Spleen (tissue), 11 donors: ENCODE measurements around the gene DISC1. TPM values are rescaled to one million over a fixed set of nuclear protein-coding genes. Genes with fewer than 3 reads are reported as not detected.
A peak's percentile ranks its signal among the peaks of the same experiment; 100 is the strongest.
"Not testable (repeated sequence)": the region's sequence is repeated elsewhere in the genome, so short reads cannot be mapped to it uniquely, and the experiment has no call there.

Experiments
- DNase-seq: peaks from one replicate; pipeline ENCODE4 v3.0.0-alpha.2; 2020
- H3K27ac ChIP-seq, 8 donors: fragments of 200-600 bp; sonication (generic) in 7 of 8; 1 replicate in 4 of 8; 2 replicates in 4 of 8; pipeline versions ENCODE4 v1.5.0 to v1.8.0; 2016 to 2021; ENCODE audit warnings: inconsistent platforms in 4 of 8, mild to moderate bottlenecking in 4 of 8, moderate library complexity in 1 of 8
- H3K27me3 ChIP-seq, 7 donors: fragments of 200-600 bp; sonication (generic) in 6 of 7; replicated peaks in 1 of 7; 1 replicate in 4 of 7; 2 replicates in 3 of 7; pipeline versions ENCODE4 v1.5.0 to v1.8.0; 2016 to 2021; ENCODE audit warnings: inconsistent platforms in 3 of 7, mild to moderate bottlenecking in 1 of 7
- H3K36me3 ChIP-seq, 6 donors: fragments of 200-600 bp; sonication (generic) in 5 of 6; 1 replicate in 4 of 6; 2 replicates in 2 of 6; pipeline versions ENCODE4 v1.5.0 to v1.8.0; 2016 to 2021; ENCODE audit warnings: inconsistent platforms in 2 of 6
- H3K4me1 ChIP-seq, 6 donors: fragments of 200-600 bp; sonication (generic) in 5 of 6; 1 replicate in 3 of 6; 2 replicates in 3 of 6; pipeline versions ENCODE4 v1.5.0 to v1.8.0; 2016 to 2021; ENCODE audit warnings: inconsistent platforms in 3 of 6
- H3K4me3 ChIP-seq, 8 donors: fragments of 200-600 bp; sonication (generic) in 7 of 8; 1 replicate in 4 of 8; 2 replicates in 4 of 8; pipeline versions ENCODE4 v1.5.0 to v1.8.0; 2016 to 2021; ENCODE audit warnings: inconsistent platforms in 4 of 8, mild to moderate bottlenecking in 4 of 8, moderate library complexity in 2 of 8
- H3K9me3 ChIP-seq, 8 donors: fragments of 200-600 bp; sonication (generic) in 7 of 8; 1 replicate in 4 of 8; 2 replicates in 4 of 8; pipeline versions ENCODE4 v1.5.0 to v1.8.0; 2016 to 2021; ENCODE audit warnings: inconsistent platforms in 4 of 8
- POLR2A ChIP-seq, 3 donors: fragments of 450-650 bp; IDR thresholded peaks; one replicate each; pipeline ENCODE4 v1.5.1; 2017; ENCODE audit warnings: antibody characterized with exemption in 3 of 3, mild to moderate bottlenecking in 1 of 3
- POLR2AphosphoS5 ChIP-seq, 3 donors: sonication (generic); formaldehyde crosslinking; IDR thresholded peaks; one replicate each; pipeline ENCODE4 v1.5.1; 2017; ENCODE audit warnings: antibody characterized with exemption in 3 of 3
- WGBS, 5 donors: extraction: QIAGEN DNeasy Blood & Tissue Kit in 3 of 5; methylation state at CpG; one replicate each; pipeline versions ENCODE4 v1.1.5 to v1.1.7; 2013 to 2018; 5-methylcytosine and 5-hydroxymethylcytosine counted together
- intact Hi-C: fragments of 100-400 bp; cut with DNase I; formaldehyde crosslinking; loops from one replicate; pipeline ENCODE4 v1.15.0; 2023; ENCODE audit warnings: low total_unique reads
- polyA plus RNA-seq, 3 donors: library from polyadenylated mRNA; stranded (reverse); fragments of 200-250 nt; gene quantifications; one replicate each; pipeline ENCODE4 v1.2.1, GENCODE V29; 2013
- total RNA-seq, 7 donors: library from RNA; depleted of rRNA in 3 of 7; stranded (reverse); fragments of >200 nt in 3 of 7; fragmentation: NEBNext Ultra II Directional in 4 of 7; extraction: Animal tissue kit (Norgen Biotek cat#: 25700) in 4 of 7; gene quantifications; one replicate each; pipeline versions ENCODE4 v1.1.0 to v1.2.1, GENCODE V29; 2016 to 2021
- TF ChIP-seq, protein P1 (sequence below), 11 experiments: fragments of 200-600 bp in 7 of 11; fragments of 450-650 bp in 4 of 11; sonication (generic) in 4 of 11; IDR thresholded peaks in 8 of 11; conservative IDR thresholded peaks in 3 of 11; 1 replicate in 7 of 11; 2 replicates in 4 of 11; pipeline versions ENCODE4 v1.4.0 to v1.8.0; 2016 to 2021; ENCODE audit warnings: antibody characterized with exemption in 11 of 11, inconsistent platforms in 4 of 11, mild to moderate bottlenecking in 1 of 11
- donor health status: healthy with polysubstance abuse.
- donor health status: DM: no; HTN: no; CAD: no; lungs with moderate emphysema.
- donor health status: DM: no; HTN: no; CAD: no.
- donor health status: Bipolar disorder and iron deficiency.
- donor health status: healthy.
- donor health status: DM: no; HTN: no; CAD: no.
- donor health status: DM: yes; HTN: yes; CAD: no.

DISC1 gene
- total and polyA plus RNA-seq, 10 donors: 0.89 to 36.4 (median 24.2) TPM

- H3K4me1 ChIP-seq: peaks cover 0 to 5% (median 0%) of the 10 kb centered on the region in 6 donors
- H3K27ac ChIP-seq: no peak overlapping the region
- intact Hi-C loops: no loop called here
- no peaks in the 10 kb centered on the region for H3K27me3 ChIP-seq
- H3K36me3 ChIP-seq: peaks cover 0 to 9% (median 0%) of the 10 kb centered on the region in 6 donors
- WGBS, 5 donors: 61 to 83% (median 73%) methylated on average over 4 of the region's 4 CpGs
- DNase-seq: no peak
- H3K4me3 ChIP-seq: no peak overlapping the region
- H3K9me3 ChIP-seq: no peaks in the 10 kb centered on the region
- TF ChIP-seq POLR2AphosphoS5 (IDR thresholded peaks at IDR 0.05) (peak in 1 of 3 donors; percentile 23), POLR2A (IDR thresholded peaks at IDR 0.05) (no peak)
- TF ChIP-seq, protein P1, sequence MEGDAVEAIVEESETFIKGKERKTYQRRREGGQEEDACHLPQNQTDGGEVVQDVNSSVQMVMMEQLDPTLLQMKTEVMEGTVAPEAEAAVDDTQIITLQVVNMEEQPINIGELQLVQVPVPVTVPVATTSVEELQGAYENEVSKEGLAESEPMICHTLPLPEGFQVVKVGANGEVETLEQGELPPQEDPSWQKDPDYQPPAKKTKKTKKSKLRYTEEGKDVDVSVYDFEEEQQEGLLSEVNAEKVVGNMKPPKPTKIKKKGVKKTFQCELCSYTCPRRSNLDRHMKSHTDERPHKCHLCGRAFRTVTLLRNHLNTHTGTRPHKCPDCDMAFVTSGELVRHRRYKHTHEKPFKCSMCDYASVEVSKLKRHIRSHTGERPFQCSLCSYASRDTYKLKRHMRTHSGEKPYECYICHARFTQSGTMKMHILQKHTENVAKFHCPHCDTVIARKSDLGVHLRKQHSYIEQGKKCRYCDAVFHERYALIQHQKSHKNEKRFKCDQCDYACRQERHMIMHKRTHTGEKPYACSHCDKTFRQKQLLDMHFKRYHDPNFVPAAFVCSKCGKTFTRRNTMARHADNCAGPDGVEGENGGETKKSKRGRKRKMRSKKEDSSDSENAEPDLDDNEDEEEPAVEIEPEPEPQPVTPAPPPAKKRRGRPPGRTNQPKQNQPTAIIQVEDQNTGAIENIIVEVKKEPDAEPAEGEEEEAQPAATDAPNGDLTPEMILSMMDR (IDR thresholded peaks at IDR 0.05 in 8 of 11, conservative IDR thresholded peaks at IDR 0.05 in 3 of 11): no peak
Observed at GRCh38 chr1:231636157-231636556, 9.6 kb downstream of the DISC1 start.

DNA sequence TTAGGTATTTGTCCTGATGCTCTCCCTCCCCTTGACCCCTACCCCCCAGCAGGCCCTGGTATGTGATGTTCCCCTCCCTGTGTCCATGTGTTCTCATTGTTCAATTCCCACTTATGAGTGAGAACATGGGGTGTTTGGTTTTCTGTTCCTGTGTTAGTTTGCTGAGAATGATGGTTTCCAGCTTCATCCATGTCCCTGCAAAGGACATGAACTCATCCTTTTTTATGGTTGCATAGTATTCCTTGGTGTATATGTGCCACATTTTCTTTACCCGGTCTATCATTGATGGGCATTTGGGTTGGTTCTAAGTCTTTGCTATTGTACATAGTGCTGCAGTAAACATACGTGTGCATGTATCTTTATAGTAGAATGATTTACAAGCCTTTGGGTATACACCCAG is 10.3 kb downstream of the DISC1 start:
- peaks cover 0 to 14% (median 0%) of the 10 kb centered on the region in 6 donors for H3K36me3 ChIP-seq
- H3K27me3 ChIP-seq, H3K4me3 ChIP-seq, DNase-seq, H3K9me3 ChIP-seq, H3K4me1 ChIP-seq, H3K27ac ChIP-seq, intact Hi-C loops: not testable (repeated sequence)
- 95 to 100% (median 98%) methylated on average over 2 of the region's 2 CpGs for WGBS, 5 donors

GRCh38 chr1:231638647-231639046 is 12.1 kb downstream of the DISC1 start:
- TF ChIP-seq, protein P1 (IDR thresholded peaks at IDR 0.05 in 8 of 11, conservative IDR thresholded peaks at IDR 0.05 in 3 of 11): no peak
- TF ChIP-seq POLR2AphosphoS5 (IDR thresholded peaks at IDR 0.05): no peak
- TF ChIP-seq POLR2A (IDR thresholded peaks at IDR 0.05): no peak
- intact Hi-C loops: no loop called here
- no peak overlapping the region for H3K4me3 ChIP-seq
- H3K36me3 ChIP-seq: peaks cover 0 to 18% (median 0%) of the 10 kb centered on the region in 6 donors
- WGBS, 5 donors: 85 to 96% (median 89%) methylated on average over 1 of the region's 1 CpG
- no peaks in the 10 kb centered on the region for H3K27me3 ChIP-seq
- no peaks in the 10 kb centered on the region for H3K9me3 ChIP-seq
- DNase-seq: no peak
- H3K27ac ChIP-seq: no peak overlapping the region
- H3K4me1 ChIP-seq: peaks cover 0 to 8% (median 0%) of the 10 kb centered on the region in 6 donors

GRCh38 chr1:231639819-231640218 is 13.2 kb downstream of the DISC1 start:
- WGBS, 5 donors: 77 to 88% (median 79%) methylated on average over 1 of the region's 1 CpG
- intact Hi-C loops: no loop called here
- no peak for DNase-seq
- TF ChIP-seq POLR2A (IDR thresholded peaks at IDR 0.05): no peak
- TF ChIP-seq POLR2AphosphoS5 (IDR thresholded peaks at IDR 0.05): no peak
- Histone ChIP-seq H3K36me3 (peaks cover 0 to 18% (median 0%) of the 10 kb centered on the region in 6 donors), H3K27me3 (no peaks in the 10 kb centered on the region), H3K4me1 (peaks cover 0 to 8% (median 0%) of the 10 kb centered on the region in 6 donors), H3K9me3 (no peaks in the 10 kb centered on the region), H3K4me3 (no peak overlapping the region), H3K27ac (no peak overlapping the region)

GRCh38 chr1:231641444-231641843 is 14.9 kb downstream of the DISC1 start:
- H3K27ac ChIP-seq, intact Hi-C loops, H3K27me3 ChIP-seq, H3K4me3 ChIP-seq, DNase-seq, H3K4me1 ChIP-seq: not testable (repeated sequence)
- H3K36me3 ChIP-seq: peaks cover 0 to 18% (median 0%) of the 10 kb centered on the region in 6 donors
- H3K9me3 ChIP-seq: peaks cover 0 to 10% (median 2%) of the 10 kb centered on the region in 8 donors
- 81 to 93% (median 89%) methylated on average over 9 of the region's 9 CpGs for WGBS, 5 donors

GRCh38 chr1:231642061-231642460 is 15.5 kb downstream of the DISC1 start:
- H3K4me1 ChIP-seq, H3K27ac ChIP-seq, H3K4me3 ChIP-seq, intact Hi-C loops, H3K27me3 ChIP-seq, DNase-seq: not testable (repeated sequence)
- peaks cover 0 to 18% (median 0%) of the 10 kb centered on the region in 6 donors for H3K36me3 ChIP-seq
- peaks cover 0 to 11% (median 2%) of the 10 kb centered on the region in 8 donors for H3K9me3 ChIP-seq
- WGBS, 5 donors: 96 to 99% (median 98%) methylated on average over 11 to 36 of the region's 36 CpGs
